A549 (cell line): ENCODE measurements around the gene MMP2. TPM values are rescaled to one million over a fixed set of nuclear protein-coding genes. Genes with fewer than 3 reads are reported as not detected.

Experiments used
- ATAC-seq, 2 experiments: fragments of 200-7000 bp in 1 of 2; fragments of >200 bp in 1 of 2; cut with Nextera tagmentation in 1 of 2; cut with Tn5 transposase in 1 of 2; 3 replicates each; pipeline versions ENCODE4 v1.8.0 to v1.9.1; 2018 to 2020; ENCODE audit warnings: mild to moderate bottlenecking in 1 of 2, moderate library complexity in 1 of 2
- CTCF ChIA-PET: fragments of 300-600 bp; sonication (Branson Sonifier 250); formaldehyde crosslinking; extraction: SDS; loops from one replicate; lab custom pipeline; 2021; ENCODE audit warnings: antibody characterized with exemption, inconsistent platforms; lab: Yijun Ruan, JAX
- POLR2A ChIA-PET: fragments of 350-600 bp; formaldehyde crosslinking; extraction: SDS; loops from one replicate; lab custom pipeline; 2021; ENCODE audit warnings: antibody characterized with exemption, inconsistent platforms; lab: Yijun Ruan, JAX
- DNase-seq, 2 experiments: peaks; one replicate each; pipeline versions ENCODE4 v3.0.0 to v3.0.0-alpha.2; 2011 to 2016; ENCODE audit warnings: low read depth in 1 of 2, low spot score in 1 of 2
- FAIRE-seq: peaks from 2 replicates; lab custom pipeline; 2011; peaks lifted over from hg19 to GRCh38; lab: Jason Lieb, UNC
- H3K27ac ChIP-seq, 2 experiments: fragments of >200 bp; sonication (Bioruptor Twin); formaldehyde crosslinking; 3 replicates each; pipeline ENCODE4 v1.5.1; 2016 to 2017
- H3K4me1 ChIP-seq: fragments of >200 bp; sonication (Bioruptor Twin); formaldehyde crosslinking; 3 replicates; pipeline ENCODE4 v1.6.1; 2016
- H3K4me2 ChIP-seq: fragments of >200 bp; sonication (Bioruptor Twin); formaldehyde crosslinking; 3 replicates; pipeline ENCODE4 v1.6.1; 2016
- H3K4me3 ChIP-seq: fragments of >200 bp; sonication (Bioruptor Twin); formaldehyde crosslinking; 3 replicates; pipeline ENCODE4 v1.5.1; 2016
- H3K9me3 ChIP-seq: fragments of >200 bp; sonication (Bioruptor Twin); formaldehyde crosslinking; 3 replicates; pipeline ENCODE4 v1.6.1; 2016
- CBX2 ChIP-seq: fragments of 200-600 bp; sonication (generic); IDR thresholded peaks from 2 replicates; pipeline ENCODE4 v1.6.1; 2016; ENCODE audit warnings: low read depth, mild to moderate bottlenecking, borderline replicate concordance
- CEBPB ChIP-seq, 2 experiments: fragments of >200 bp in 1 of 2; sonication (Bioruptor Twin) in 1 of 2; formaldehyde crosslinking in 1 of 2; IDR thresholded peaks; 2 replicates each; pipeline ENCODE4 v1.6.1; 2012 to 2016
- CHD4 ChIP-seq: fragments of 200-600 bp; sonication (generic); IDR thresholded peaks from 2 replicates; pipeline ENCODE4 v1.6.1; 2016; ENCODE audit warnings: antibody characterized with exemption, mild to moderate bottlenecking, borderline replicate concordance
- EHF ChIP-seq: fragments of 250-450 bp; sonication (Bioruptor Pico); IDR thresholded peaks from 2 replicates; pipeline ENCODE4 v1.5.0; 2020; ENCODE audit warnings: mild to moderate bottlenecking
- EP300 ChIP-seq, 2 experiments: fragments of >200 bp; sonication (Bioruptor Twin); formaldehyde crosslinking; IDR thresholded peaks; 2 replicates in 1 of 2; 3 replicates in 1 of 2; pipeline ENCODE4 v1.6.1; 2016 to 2017
- ESRRA ChIP-seq: fragments of 150-350 bp; IDR thresholded peaks from 2 replicates; pipeline ENCODE4 v1.6.1; 2014; ENCODE audit warnings: mild to moderate bottlenecking, low read length, borderline replicate concordance
- FOXS1 ChIP-seq: fragments of 250-450 bp; sonication (Bioruptor Pico); IDR thresholded peaks from 2 replicates; pipeline ENCODE4 v1.5.0; 2020; ENCODE audit warnings: mild to moderate bottlenecking, moderate library complexity
- GATA3 ChIP-seq: IDR thresholded peaks from 2 replicates; pipeline ENCODE4 v1.6.1; 2012; ENCODE audit warnings: borderline replicate concordance
- HEYL ChIP-seq: fragments of 250-450 bp; sonication (Bioruptor Pico); IDR thresholded peaks from 2 replicates; pipeline ENCODE4 v1.8.0; 2021; ENCODE audit warnings: mild to moderate bottlenecking, moderate library complexity
- HOXA7 ChIP-seq: fragments of 250-450 bp; sonication (Bioruptor Pico); IDR thresholded peaks from 2 replicates; pipeline ENCODE4 v1.5.0; 2020; ENCODE audit warnings: mild to moderate bottlenecking, moderate library complexity
- HOXB13 ChIP-seq: fragments of 250-450 bp; sonication (Bioruptor Pico); IDR thresholded peaks from 2 replicates; pipeline ENCODE4 v1.5.0; 2020; ENCODE audit warnings: low read depth, mild to moderate bottlenecking, moderate library complexity
- KDM5A ChIP-seq: fragments of 200-600 bp; sonication (generic); IDR thresholded peaks from 2 replicates; pipeline ENCODE4 v1.6.1; 2016; ENCODE audit warnings: antibody characterized with exemption, mild to moderate bottlenecking
- MAZ ChIP-seq: fragments of 150-350 bp; IDR thresholded peaks from 2 replicates; pipeline ENCODE4 v1.6.1; 2014; ENCODE audit warnings: antibody characterized with exemption, low read depth, low read length, borderline replicate concordance
- NFE2L2 ChIP-seq: fragments of 150-350 bp; conservative IDR thresholded peaks from 2 replicates; pipeline ENCODE4 v1.6.1; 2014; ENCODE audit warnings: low read length
- POLR2AphosphoS2 ChIP-seq: conservative IDR thresholded peaks from 2 replicates; pipeline ENCODE4 v1.6.1; 2012; ENCODE audit warnings: low read length, improper control_type of control experiment, inconsistent platforms
- RAD21 ChIP-seq, 2 experiments: fragments of >200 bp in 1 of 2; sonication (Bioruptor Twin) in 1 of 2; formaldehyde crosslinking in 1 of 2; IDR thresholded peaks in 1 of 2; conservative IDR thresholded peaks in 1 of 2; 2 replicates in 1 of 2; 3 replicates in 1 of 2; pipeline ENCODE4 v1.6.1; 2012 to 2018; ENCODE audit warnings: inconsistent platforms in 1 of 2
- RARB ChIP-seq: fragments of 250-450 bp; sonication (Bioruptor Pico); IDR thresholded peaks from 2 replicates; pipeline ENCODE4 v1.8.0; 2021; ENCODE audit warnings: mild to moderate bottlenecking, moderate library complexity
- SMC3 ChIP-seq: fragments of >200 bp; sonication (Bioruptor Twin); formaldehyde crosslinking; IDR thresholded peaks from 3 replicates; pipeline ENCODE4 v1.6.1; 2018; ENCODE audit warnings: inconsistent platforms
- TFCP2L1 ChIP-seq: fragments of 250-450 bp; sonication (Bioruptor Pico); IDR thresholded peaks from 2 replicates; pipeline ENCODE4 v1.5.0; 2021; ENCODE audit warnings: mild to moderate bottlenecking
- ZC3H11A ChIP-seq: fragments of 450-650 bp; IDR thresholded peaks from 2 replicates; pipeline ENCODE4 v1.6.1; 2014; ENCODE audit warnings: antibody characterized with exemption, mild to moderate bottlenecking
- ZFP36 ChIP-seq: fragments of 450-650 bp; IDR thresholded peaks from 2 replicates; pipeline ENCODE4 v1.6.1; 2014; ENCODE audit warnings: borderline replicate concordance; ENCODE audit not compliant: partially characterized antibody
- WGBS: methylation state at CpG from one replicate; pipeline ENCODE4 v1.1.6; 2017; ENCODE audit errors: missing lambda C conversion rate; 5-methylcytosine and 5-hydroxymethylcytosine counted together
- polyA plus RNA-seq, 4 experiments: library from polyadenylated mRNA; depleted of rRNA in 3 of 4; stranded (reverse); fragments of >200 nt; fragmentation: RNase III in 1 of 4; extraction: RNeasy Plus Mini Kit Qiagen cat#74134 plus additional on column Dnase treatment in 1 of 4; gene quantifications; 2 replicates in 3 of 4; 3 replicates in 1 of 4; pipeline ENCODE4 v1.2.3, GENCODE V29; 2011 to 2017
- TF ChIP-seq, protein P1 (sequence below): IDR thresholded peaks from 2 replicates; pipeline ENCODE4 v1.6.1; 2012
- TF ChIP-seq, protein P2 (sequence below): fragments of >200 bp; sonication (Bioruptor Twin); formaldehyde crosslinking; IDR thresholded peaks from 3 replicates; pipeline ENCODE4 v1.5.1; 2016

Gene MMP2
- polyA plus RNA-seq, 2 of the 4 experiments (the other 2 are of a cell fraction), result 11.5 to 11.8 TPM

DNA sequence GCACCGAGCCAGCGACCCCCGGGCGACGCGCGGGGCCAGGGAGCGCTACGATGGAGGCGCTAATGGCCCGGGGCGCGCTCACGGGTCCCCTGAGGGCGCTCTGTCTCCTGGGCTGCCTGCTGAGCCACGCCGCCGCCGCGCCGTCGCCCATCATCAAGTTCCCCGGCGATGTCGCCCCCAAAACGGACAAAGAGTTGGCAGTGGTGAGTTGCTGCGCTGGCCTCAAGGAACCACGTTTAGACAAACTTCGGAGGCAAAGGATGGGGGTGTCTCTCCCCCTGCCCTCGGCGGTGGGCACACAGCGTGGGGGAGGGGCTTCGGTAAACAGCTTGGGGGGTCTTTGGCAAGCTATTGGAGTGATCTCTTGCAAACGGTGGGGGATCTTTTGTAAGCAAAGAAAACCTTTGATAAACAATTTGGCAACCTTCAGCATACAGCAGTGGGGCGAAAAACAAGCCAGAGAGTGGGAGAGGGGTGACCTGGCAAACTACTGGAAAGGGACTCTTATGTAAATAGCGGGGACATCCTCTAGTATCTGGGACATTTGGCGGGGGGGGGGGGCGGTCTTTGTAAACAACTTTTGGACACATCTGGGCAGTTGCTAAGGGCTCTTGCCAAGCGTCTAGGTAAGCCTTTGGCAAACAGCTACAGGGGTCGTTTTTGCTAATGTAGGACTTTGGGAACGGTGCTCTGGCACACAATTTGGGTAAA, 587 bp downstream of the MMP2 start:
- H3K4me3 ChIP-seq, result peak overlapping the region; percentile 60
- peak overlapping the region; percentile 100 for H3K4me2 ChIP-seq
- FAIRE-seq (no peak), DNase-seq (no peak), ATAC-seq (peak; percentile 49 to 70; a peak in 2 of 6 replicates)
- no peak for TF ChIP-seq NFE2L2
- no peak for TF ChIP-seq EP300 (IDR thresholded peaks at IDR 0.05)
- no peak for TF ChIP-seq CBX2
- no peak for TF ChIP-seq TFCP2L1
- TF ChIP-seq HOXB13 (CRISPR knock-in tag), result no peak
- no peak for TF ChIP-seq ZC3H11A
- TF ChIP-seq FOXS1 (CRISPR knock-in tag), result no peak
- TF ChIP-seq MAZ, result no peak
- TF ChIP-seq CEBPB (IDR thresholded peaks at IDR 0.05), result no peak
- no peak for TF ChIP-seq HEYL (CRISPR knock-in tag)
- TF ChIP-seq SMC3, result no peak
- no peak for TF ChIP-seq KDM5A
- TF ChIP-seq EHF, result no peak
- ChIA-PET CTCF (interaction anchor here (2.6 kb wide), 1 partner anchor 15 kb away, joined by 24 read pairs; no protein-coding TSS in a partner anchor), POLR2A (interaction anchor here (1.0 kb wide), 1 partner anchor 8 kb away, joined by 4 read pairs; no protein-coding TSS in a partner anchor)
- 0 out of 3 replicates have a peak, but pooled peaks cover 3% of the 10 kb centered on the region for H3K4me1 ChIP-seq
- H3K9me3 ChIP-seq, result no peaks in the 10 kb centered on the region
- 24% methylated on average over 10 of the region's 41 CpGs for WGBS
- H3K27ac ChIP-seq, result peak overlapping the region; percentile 56 to 89; a peak in 4 of 6 replicates

DNA sequence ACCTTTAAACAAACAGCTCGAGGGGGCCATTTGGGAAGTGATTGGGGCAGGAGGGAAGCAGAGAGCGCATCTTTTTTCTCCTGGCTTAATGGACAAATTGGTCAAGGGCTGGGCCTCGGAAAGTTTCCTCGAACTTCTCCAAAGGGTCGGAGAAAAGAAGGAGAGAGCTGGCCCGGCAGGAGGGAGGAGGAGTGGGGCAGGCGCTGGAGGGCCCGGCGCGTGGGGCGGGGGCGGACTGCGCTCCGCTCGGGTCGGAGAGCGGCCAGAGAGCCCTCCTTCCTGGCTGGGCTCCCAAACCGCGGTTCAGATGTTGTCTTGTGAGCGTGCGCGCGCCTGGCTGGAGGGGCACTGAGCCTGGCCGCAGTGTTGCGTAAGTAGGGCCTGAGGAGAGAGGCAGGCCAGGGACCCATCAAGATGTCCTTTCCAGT, 1.2 kb downstream of the MMP2 start:
- 69% methylated on average over 23 of the region's 25 CpGs for WGBS
- FAIRE-seq, result no peak
- Histone ChIP-seq H3K4me1 (0 out of 3 replicates have a peak, but pooled peaks cover 3% of the 10 kb centered on the region), H3K9me3 (no peaks in the 10 kb centered on the region), H3K4me2 (peak overlapping the region; percentile 100; the same call in 2 of the 3 replicates)
- TF ChIP-seq CEBPB (IDR thresholded peaks at IDR 0.05) (0 out of 4 replicates have a peak, but pooled peaks of 1 of the 2 experiments have one; percentile 26), CHD4 (no peak)
- TF ChIP-seq, all 56 proteins: peak for 1
- DNase-seq, result no peak
- Histone ChIP-seq H3K27ac (no peak overlapping the region), H3K4me3 (peak overlapping the region; percentile 60; the same call in 1 of the 3 replicates)
- ATAC-seq, result no peak
- ChIA-PET CTCF (interaction anchor here (1.3 to 2.6 kb wide), 2 partner anchors 10 to 15 kb away, joined by 4 to 24 read pairs; no protein-coding TSS in a partner anchor), POLR2A (interaction anchor here (1.0 kb wide), 1 partner anchor 9 kb away, joined by 4 read pairs; no protein-coding TSS in a partner anchor)

DNA sequence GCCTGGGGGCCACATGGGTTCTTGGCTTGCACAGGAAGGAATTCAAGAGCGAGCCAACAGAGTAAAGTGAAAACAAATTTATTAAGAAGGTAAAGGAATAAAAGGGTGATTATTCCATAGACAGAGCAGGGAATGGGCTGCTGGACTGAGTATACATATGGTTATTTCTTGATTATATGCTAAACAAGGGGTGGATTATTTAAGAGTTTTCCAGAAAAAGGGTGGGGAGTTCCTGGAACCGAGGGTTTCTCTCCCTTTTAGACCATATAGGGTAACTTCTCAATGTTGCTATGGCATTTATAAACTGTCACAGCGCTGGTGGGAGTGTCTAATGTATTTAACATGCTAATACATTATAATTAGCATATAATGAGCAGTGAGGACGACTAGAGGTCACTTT, 2.0 kb downstream of the MMP2 start:
- POLR2A ChIA-PET, result no interaction called here
- Histone ChIP-seq H3K4me2 (no peak overlapping the region), H3K4me3 (no peak overlapping the region), H3K4me1 (0 out of 3 replicates have a peak, but pooled peaks cover 3% of the 10 kb centered on the region), H3K9me3 (no peaks in the 10 kb centered on the region), H3K27ac (no peak overlapping the region)
- CTCF ChIA-PET, result interaction anchor here (1.3 to 2.6 kb wide), 2 partner anchors 9 to 16 kb away, joined by 4 to 24 read pairs; no protein-coding TSS in a partner anchor
- DNase-seq (no peak), ATAC-seq (no peak), FAIRE-seq (no peak)
- WGBS, result 56% methylated on average over 4 of the region's 4 CpGs
- TF ChIP-seq RARB (no peak), ZFP36 (no peak)
- TF ChIP-seq, protein P1, sequence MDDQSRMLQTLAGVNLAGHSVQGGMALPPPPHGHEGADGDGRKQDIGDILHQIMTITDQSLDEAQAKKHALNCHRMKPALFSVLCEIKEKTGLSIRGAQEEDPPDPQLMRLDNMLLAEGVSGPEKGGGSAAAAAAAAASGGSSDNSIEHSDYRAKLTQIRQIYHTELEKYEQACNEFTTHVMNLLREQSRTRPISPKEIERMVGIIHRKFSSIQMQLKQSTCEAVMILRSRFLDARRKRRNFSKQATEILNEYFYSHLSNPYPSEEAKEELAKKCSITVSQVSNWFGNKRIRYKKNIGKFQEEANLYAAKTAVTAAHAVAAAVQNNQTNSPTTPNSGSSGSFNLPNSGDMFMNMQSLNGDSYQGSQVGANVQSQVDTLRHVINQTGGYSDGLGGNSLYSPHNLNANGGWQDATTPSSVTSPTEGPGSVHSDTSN, result no peak

DNA sequence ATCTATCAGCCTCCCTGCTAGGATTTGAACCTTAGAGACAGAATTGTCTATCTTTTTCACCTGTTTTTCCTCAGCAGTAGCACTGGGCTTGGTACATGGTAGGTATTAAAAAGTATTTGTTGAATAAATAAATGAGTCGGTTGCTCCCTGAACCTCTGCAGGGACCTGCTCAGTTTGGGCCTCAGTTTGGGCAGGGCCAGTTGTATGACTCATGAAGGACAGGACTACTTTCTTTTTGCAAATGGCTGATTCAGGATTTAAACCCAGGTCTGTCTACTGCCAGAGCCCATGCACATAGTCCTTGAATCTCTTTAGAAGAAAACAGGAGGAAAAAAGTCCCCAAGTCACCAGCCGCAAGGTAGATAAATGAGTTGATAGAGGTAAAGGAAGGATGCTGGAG, 3.1 kb downstream of the MMP2 start:
- ChIA-PET CTCF (no interaction called here), POLR2A (no interaction called here)
- H3K27ac ChIP-seq, result no peak overlapping the region
- FAIRE-seq (no peak), DNase-seq (no peak), ATAC-seq (no peak)
- WGBS, result 43% methylated on average over 2 of the region's 2 CpGs
- H3K4me1 ChIP-seq, result 0 out of 3 replicates have a peak, but pooled peaks cover 3% of the 10 kb centered on the region
- TF ChIP-seq TFCP2L1 (no peak), HOXA7 (CRISPR knock-in tag) (no peak), GATA3 (no peak), RARB (no peak), ESRRA (no peak), RAD21 (conservative IDR thresholded peaks at IDR 0.05 in 1 of 2, IDR thresholded peaks at IDR 0.05 in 1 of 2) (no peak), POLR2AphosphoS2 (no peak)
- TF ChIP-seq, protein P2, sequence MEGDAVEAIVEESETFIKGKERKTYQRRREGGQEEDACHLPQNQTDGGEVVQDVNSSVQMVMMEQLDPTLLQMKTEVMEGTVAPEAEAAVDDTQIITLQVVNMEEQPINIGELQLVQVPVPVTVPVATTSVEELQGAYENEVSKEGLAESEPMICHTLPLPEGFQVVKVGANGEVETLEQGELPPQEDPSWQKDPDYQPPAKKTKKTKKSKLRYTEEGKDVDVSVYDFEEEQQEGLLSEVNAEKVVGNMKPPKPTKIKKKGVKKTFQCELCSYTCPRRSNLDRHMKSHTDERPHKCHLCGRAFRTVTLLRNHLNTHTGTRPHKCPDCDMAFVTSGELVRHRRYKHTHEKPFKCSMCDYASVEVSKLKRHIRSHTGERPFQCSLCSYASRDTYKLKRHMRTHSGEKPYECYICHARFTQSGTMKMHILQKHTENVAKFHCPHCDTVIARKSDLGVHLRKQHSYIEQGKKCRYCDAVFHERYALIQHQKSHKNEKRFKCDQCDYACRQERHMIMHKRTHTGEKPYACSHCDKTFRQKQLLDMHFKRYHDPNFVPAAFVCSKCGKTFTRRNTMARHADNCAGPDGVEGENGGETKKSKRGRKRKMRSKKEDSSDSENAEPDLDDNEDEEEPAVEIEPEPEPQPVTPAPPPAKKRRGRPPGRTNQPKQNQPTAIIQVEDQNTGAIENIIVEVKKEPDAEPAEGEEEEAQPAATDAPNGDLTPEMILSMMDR, result no peak
- TF ChIP-seq, protein P1, result no peak
- no peak overlapping the region for H3K4me3 ChIP-seq
- no peak overlapping the region for H3K4me2 ChIP-seq
- no peaks in the 10 kb centered on the region for H3K9me3 ChIP-seq
